Gastroesophageal sphincter (tissue), 4 donors: ENCODE data around the gene ZP1. TPM values are rescaled to one million over a fixed set of nuclear protein-coding genes. Genes with fewer than 3 reads are reported as not detected.

Experiments used
- ATAC-seq: fragments of 150-250 bp; one replicate; pipeline ENCODE4 v1.9.1; 2016; ENCODE audit warnings: mild to moderate bottlenecking, moderate library complexity
- H3K27ac ChIP-seq, 4 donors: fragments of 200-600 bp; sonication (generic) in 3 of 4; 1 replicate in 3 of 4; 2 replicates in 1 of 4; pipeline ENCODE4 v1.5.1; 2016 to 2019
- H3K27me3 ChIP-seq: fragments of 200-600 bp; sonication (generic); one replicate; pipeline ENCODE4 v1.5.1; 2019
- H3K36me3 ChIP-seq, 2 donors: fragments of 200-600 bp; sonication (generic); one replicate each; pipeline ENCODE4 v1.5.1; 2019; ENCODE audit warnings: control low read depth in 1 of 2
- H3K4me1 ChIP-seq, 3 donors: fragments of 200-600 bp; sonication (generic); 1 replicate in 2 of 3; 2 replicates in 1 of 3; pipeline ENCODE4 v1.5.1; 2016 to 2019; ENCODE audit warnings: control low read depth in 2 of 3
- H3K4me3 ChIP-seq, 2 donors: fragments of 200-600 bp; sonication (generic); one replicate each; pipeline ENCODE4 v1.5.1; 2019; ENCODE audit warnings: mild to moderate bottlenecking in 1 of 2, moderate library complexity in 1 of 2
- H3K9me3 ChIP-seq, 3 donors: fragments of 200-600 bp; sonication (generic); one replicate each; pipeline ENCODE4 v1.5.1; 2017 to 2019; ENCODE audit warnings: control low read depth in 2 of 3
- CTCF ChIP-seq, 4 experiments: fragments of 200-600 bp in 2 of 4; fragments of 450-650 bp in 2 of 4; sonication (generic) in 1 of 4; IDR thresholded peaks; one replicate each; pipeline ENCODE4 v1.5.1; 2017 to 2019; ENCODE audit warnings: antibody characterized with exemption in 4 of 4, mild to moderate bottlenecking in 2 of 4, moderate library complexity in 2 of 4
- EP300 ChIP-seq: sonication (generic); formaldehyde crosslinking; IDR thresholded peaks from one replicate; pipeline ENCODE4 v1.6.1; 2017; ENCODE audit warnings: antibody characterized with exemption, mild to moderate bottlenecking
- POLR2A ChIP-seq, 2 donors: fragments of 450-650 bp; IDR thresholded peaks; one replicate each; pipeline ENCODE4 v1.6.1; 2017; ENCODE audit warnings: antibody characterized with exemption in 2 of 2, mild to moderate bottlenecking in 2 of 2, moderate library complexity in 1 of 2
- POLR2AphosphoS5 ChIP-seq: sonication (generic); formaldehyde crosslinking; IDR thresholded peaks from one replicate; pipeline ENCODE4 v1.6.1; 2017; ENCODE audit warnings: antibody characterized with exemption
- WGBS, 2 donors: methylation state at CpG; one replicate each; pipeline ENCODE4 v1.1.5; 2018; ENCODE audit warnings: low coverage in 1 of 2; 5-methylcytosine and 5-hydroxymethylcytosine counted together
- total RNA-seq, 4 donors: library from RNA; depleted of rRNA; stranded (reverse); fragments of >200 nt; gene quantifications; one replicate each; pipeline ENCODE4 v1.1.0, GENCODE V29; 2016

ZP1 gene
- total RNA-seq, 4 donors from 2014 or later, result not detected

GRCh38 chr11:60855726-60856633, 11.4 kb upstream of the ZP1 start, which contains the start of gene PTGDR2:
PTGDR2 (minus strand) TSS chr11:60855950; CDS start chr11:60853722, 2,228 bp downstream.
- TF ChIP-seq POLR2A (IDR thresholded peaks at IDR 0.05), result no peak
- TF ChIP-seq EP300, result no peak
- no peak for TF ChIP-seq CTCF (IDR thresholded peaks at IDR 0.05)
- no peak for TF ChIP-seq POLR2AphosphoS5
- ATAC-seq, result no peak
- Histone ChIP-seq H3K36me3 (peaks cover 0 to 25% of the 10 kb centered on the region in 2 donors), H3K27ac (no peak within 1 kb of the TSS), H3K9me3 (no peaks in the 10 kb centered on the region), H3K4me3 (no peak within 1 kb of the TSS), H3K27me3 (peaks cover 24% of the 10 kb centered on the region), H3K4me1 (peaks cover 0 to 7% (median 0%) of the 10 kb centered on the region in 3 donors)
- WGBS, 2 donors, result 17 to 38% methylated on average over 1 to 9 of the region's 14 CpGs

GRCh38 chr11:60857378-60858232, 9.7 kb upstream of the ZP1 start:
- H3K27ac ChIP-seq, result no peak overlapping the region
- no peak overlapping the region for H3K4me3 ChIP-seq
- TF ChIP-seq CTCF (IDR thresholded peaks at IDR 0.05), result no peak
- TF ChIP-seq POLR2A (IDR thresholded peaks at IDR 0.05), result no peak
- TF ChIP-seq EP300, result no peak
- TF ChIP-seq POLR2AphosphoS5, result no peak
- H3K27me3 ChIP-seq, result peaks cover 24% of the 10 kb centered on the region
- peaks cover 0 to 9% of the 10 kb centered on the region in 2 donors for H3K36me3 ChIP-seq
- WGBS, 2 donors, result 80% methylated on average over 1 of the region's 5 CpGs; no CpG with 5 or more reads in 1 of the 2 donors
- peaks cover 0 to under 1% (median 0%) of the 10 kb centered on the region in 3 donors for H3K4me1 ChIP-seq
- no peak for ATAC-seq
- H3K9me3 ChIP-seq, result no peaks in the 10 kb centered on the region

- WGBS, 2 donors, result 50 to 65% methylated on average over 2 to 7 of the region's 8 CpGs
- no peak for ATAC-seq
- TF ChIP-seq CTCF (IDR thresholded peaks at IDR 0.05), result no peak
- no peak for TF ChIP-seq POLR2AphosphoS5
- Histone ChIP-seq H3K27me3 (peaks cover 18% of the 10 kb centered on the region), H3K4me3 (no peak overlapping the region), H3K36me3 (peaks cover 0 to 3% of the 10 kb centered on the region in 2 donors), H3K9me3 (no peaks in the 10 kb centered on the region), H3K27ac (no peak overlapping the region), H3K4me1 (no peaks in the 10 kb centered on the region)
These were observed 9.1 kb upstream of the ZP1 start for GRCh38 chr11:60858236-60858635.

- Histone ChIP-seq H3K27me3 (peaks cover 15% of the 10 kb centered on the region), H3K27ac (no peak overlapping the region), H3K9me3 (no peaks in the 10 kb centered on the region), H3K4me3 (no peak overlapping the region), H3K36me3 (no peaks in the 10 kb centered on the region), H3K4me1 (no peaks in the 10 kb centered on the region)
- no peak for ATAC-seq
- 68 to 93% methylated on average over 2 to 3 of the region's 4 CpGs for WGBS, 2 donors
- TF ChIP-seq POLR2AphosphoS5 (no peak), EP300 (no peak), CTCF (IDR thresholded peaks at IDR 0.05) (no peak), POLR2A (IDR thresholded peaks at IDR 0.05) (no peak)
These were observed 8.4 kb upstream of the ZP1 start for GRCh38 chr11:60858731-60859464.
